GM21423 (cell line): ENCODE results near the gene TWIST2.

Experiments
- ATAC-seq: cut with Tn5 transposase; IDR thresholded peaks from one replicate; pipeline ENCODE4 v1.9.1; 2021; ENCODE audit warnings: mild to moderate bottlenecking, moderate library complexity; ENCODE audit not compliant: unreplicated experiment

Gene TWIST2

DNA sequence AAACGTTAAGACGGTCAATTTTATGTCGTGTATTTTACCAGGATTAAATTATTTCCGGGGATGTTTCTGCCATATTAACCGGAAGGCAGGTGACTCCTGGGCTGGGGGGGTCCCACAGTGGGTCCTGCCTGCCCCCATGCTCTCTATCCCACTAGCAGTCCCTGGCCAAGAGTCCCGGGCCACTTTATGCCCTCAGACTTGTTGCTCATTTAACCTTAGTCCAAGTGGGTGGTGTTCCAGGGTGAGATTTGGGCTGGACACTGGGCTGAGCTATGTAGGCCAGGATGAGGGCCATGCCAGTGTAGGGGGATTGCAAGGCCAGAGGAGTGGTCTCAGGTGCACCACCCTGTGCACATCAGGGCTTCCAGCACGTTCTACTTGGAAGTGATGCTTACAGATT is 24.1 kb downstream of the TWIST2 start:
- ATAC-seq = no peak

DNA sequence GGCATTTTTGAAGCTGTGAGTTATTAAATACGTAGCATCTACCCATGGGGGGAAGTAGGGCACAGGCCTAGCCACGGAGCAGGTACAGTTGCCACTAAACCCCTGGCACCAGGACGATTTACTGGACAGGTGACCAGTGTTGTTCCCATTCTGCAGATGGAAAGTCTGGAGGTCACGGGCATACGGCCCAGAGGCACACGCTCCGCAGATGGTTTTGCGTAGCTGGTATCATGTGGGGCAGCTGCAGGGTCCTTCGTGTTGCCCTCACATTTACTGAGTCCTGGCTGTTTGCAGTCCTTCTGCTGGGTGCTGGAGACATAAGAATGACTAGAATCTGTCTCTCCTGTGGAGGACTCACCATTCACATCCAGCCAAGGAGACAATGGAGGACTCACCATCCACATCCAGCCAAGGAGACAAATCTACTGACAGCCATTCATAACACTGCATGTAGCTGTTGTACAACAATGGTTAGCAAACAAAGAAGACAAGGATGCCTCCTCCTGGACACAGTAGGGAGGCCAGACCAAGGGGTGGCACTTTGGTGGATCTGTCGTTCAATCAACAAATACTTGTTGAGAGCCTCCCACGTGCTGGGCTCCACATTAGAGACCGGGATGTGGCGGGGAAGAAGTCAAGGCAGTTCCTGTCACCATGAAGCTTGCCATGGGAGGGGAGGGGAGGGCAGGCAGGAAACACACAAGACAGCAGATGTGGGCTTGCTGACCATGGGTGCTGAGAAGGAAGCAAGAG is 24.9 kb downstream of the TWIST2 start:
- no peak for ATAC-seq

DNA sequence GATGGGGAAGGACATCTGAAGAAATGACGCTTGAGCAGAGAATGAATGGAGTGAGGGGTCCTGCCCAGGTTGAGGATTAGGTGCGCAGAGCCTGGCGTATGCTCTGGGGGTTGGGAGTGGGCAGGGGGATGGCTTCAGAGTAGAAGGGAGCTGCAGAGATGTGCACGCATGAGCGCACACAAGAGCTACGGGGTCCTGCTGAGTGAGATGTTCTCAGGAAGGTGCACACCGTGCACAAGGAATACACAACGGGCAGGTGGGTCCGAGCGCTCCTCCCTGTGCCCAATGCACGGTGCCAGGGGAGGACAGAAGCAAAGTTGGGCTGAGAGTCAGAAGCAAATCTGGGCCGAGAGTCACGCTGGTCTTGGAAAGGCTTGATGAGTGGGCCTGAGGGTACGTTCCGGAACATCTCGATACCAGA is 25.5 kb downstream of the TWIST2 start:
- no peak for ATAC-seq

DNA sequence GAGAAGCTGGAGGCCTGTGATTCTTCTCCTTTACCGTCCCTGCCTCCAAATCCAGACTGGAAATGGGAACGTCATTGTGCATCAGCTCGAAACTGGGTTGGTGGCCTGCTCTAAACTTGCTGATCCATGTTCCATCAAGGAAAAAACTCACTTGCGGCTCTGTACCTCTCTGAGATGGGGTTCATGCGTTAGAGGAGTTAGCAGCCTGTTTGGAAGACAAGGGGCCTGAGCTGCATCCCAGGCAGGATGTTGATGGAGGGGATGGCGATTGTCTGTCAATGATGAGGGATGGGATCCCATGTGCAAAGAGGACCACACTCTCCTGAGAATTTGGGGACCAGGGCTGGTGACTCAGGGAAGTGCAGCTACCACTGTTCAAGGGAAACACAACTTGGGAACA is 26.0 kb downstream of the TWIST2 start:
- no peak for ATAC-seq

DNA sequence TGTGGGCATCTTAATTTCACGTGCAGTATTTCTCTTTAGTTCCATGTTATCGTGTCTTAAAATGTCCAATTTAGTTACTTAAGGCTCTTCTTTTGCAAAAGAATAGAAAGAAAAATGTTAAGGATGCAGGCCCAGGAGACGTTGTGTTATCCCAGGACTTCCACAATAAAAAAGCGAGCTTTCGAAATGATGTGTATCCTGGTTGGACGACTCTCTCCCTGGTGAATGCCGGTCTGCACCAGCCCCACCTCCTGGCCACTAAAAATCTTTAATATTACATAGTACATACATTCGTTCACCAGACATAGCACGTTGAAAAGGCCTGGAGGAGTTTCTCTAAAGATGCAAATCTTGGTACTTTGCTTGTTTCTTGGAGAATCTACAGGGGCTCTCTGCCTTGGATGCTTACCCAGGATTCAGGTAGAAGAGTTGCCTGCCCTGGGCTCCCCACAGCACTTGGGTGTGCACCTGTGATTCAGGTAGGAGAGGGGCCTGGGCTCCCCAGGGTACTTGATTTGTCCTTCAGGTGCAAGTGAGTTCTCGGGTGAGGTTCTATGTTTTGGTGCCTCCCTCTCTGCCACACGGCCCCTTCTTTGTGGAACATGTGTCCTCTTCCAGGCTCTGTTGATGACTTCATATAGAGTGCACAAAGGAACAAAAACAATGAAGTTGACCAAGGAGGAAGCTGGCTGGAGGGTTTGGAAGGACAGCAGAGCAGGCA is 26.6 kb downstream of the TWIST2 start:
- ATAC-seq = no peak

DNA sequence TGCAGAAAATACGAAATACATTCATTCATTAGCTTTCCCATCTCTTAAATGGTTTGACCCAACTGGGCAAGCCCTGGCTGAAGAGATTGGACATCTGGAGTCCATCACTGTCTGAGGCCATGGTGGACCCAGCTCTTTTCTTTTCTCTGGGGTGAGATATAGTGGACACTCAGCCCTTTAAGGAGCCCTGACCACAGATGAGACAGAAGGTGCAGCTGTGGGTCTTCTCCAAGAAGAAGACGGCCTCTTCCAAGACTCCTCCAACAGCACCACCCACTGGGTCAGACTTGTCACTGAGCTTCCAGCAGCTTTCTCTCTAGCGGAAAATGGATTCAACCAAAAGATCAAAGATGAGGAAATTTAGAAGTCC is 27.2 kb downstream of the TWIST2 start:
- ATAC-seq = no peak

DNA sequence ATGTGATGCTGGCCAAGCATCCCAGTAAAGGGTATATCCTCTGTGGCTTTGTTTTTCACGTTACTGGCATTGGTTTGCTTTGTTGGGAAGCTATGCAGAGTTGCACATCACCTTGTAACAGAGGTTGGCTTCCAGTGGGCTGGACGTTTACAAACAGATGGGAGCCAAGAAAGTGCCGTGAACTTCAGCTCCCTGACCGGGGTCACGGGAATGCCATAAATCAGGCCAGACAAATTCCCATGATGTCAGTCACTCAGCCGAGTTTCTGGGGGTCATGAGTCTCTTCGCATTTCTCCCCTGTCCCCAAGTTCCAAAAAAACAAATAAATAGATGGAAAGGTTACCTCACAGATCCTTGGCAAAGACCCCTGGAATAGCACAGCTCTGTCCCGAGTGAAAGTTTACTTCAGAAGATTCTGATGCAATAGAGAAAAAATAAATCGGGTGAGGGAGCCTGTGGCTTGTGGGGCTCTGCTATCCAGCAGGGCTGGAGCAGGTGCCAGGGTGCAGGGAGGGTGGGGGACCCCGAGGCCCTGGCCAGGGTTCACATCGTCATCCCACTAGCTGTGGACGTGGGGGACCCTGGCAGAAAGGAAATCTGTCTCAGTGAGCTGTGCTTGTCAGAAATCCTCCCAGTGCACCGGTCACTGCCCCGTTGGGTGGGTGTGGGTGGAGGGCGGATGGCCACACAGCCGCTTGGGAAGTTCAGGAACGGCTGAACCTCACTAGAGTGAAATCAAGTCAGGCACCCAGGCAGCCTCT is 27.8 kb downstream of the TWIST2 start:
- ATAC-seq = no peak

DNA sequence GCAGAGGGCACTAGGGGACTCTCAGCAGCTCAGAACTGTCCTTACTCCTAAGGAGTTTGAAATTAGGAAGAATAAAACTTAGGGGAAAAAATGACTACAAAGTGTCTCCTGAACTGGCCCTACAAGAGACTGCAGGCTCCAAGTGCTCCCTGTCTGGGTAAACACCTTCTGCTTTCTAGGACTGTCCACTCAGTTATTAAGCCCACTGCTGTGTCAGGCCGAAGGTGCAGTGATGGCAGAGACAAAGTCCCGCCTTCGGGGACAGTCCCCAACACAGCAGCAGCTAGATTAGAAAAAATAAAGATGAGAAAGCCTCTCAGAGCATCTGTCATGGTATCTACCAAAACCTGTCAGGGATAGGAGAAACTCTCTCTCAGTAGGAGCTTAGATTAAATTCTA is 28.3 kb downstream of the TWIST2 start:
- ATAC-seq = no peak

DNA sequence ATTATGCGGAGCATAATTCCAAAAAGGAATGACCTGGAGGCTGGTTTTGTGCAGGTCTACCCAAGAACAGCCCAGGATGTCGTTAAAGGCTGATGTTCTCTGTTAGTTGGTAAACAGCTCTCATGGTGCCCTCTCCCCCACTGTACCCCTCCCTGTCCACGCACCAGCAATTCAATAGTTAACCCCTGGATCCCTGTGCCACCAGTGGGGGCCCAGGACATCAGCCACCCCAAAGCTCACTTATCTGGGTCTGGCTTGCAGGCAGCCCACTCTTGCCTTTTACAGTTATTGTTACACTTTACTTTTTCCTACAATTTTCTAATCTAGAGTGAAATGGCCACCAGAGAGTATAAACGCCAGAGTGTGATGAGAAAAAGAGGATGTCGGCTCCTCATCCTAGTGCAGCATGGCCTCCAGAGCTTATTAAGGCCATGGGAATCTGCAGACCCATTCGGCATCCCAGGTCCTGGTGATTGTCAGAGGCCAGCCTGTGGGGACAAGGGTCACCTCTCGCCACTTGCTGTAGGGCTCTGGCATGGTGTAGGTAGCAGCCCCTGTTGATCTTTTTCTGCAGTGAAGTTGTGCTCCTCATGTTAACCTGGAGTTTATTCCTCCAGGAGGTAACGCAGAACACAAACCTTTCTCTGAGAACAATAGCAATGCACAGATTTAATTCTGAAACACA is 30.3 kb downstream of the TWIST2 start:
- no peak for ATAC-seq

DNA sequence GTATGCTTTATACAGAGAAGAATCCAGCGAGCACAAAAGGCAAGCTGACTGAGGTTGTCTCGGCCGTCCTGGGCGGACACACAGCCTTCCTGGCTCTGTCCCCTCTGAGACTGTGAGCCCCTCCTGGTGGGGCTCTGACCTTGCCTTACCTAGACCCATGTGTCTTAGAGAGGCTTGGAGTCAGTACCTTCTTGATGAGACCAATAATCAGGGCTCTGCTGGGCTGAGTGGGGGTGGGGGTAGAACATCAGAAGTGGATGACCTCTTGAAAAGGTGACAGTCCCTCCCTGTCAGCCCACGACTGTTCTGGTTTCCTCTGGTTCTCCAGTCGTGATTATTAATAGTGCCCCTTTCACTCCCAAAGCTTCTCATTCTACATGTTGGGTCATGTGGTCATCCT is 31.2 kb downstream of the TWIST2 start:
- no peak for ATAC-seq

DNA sequence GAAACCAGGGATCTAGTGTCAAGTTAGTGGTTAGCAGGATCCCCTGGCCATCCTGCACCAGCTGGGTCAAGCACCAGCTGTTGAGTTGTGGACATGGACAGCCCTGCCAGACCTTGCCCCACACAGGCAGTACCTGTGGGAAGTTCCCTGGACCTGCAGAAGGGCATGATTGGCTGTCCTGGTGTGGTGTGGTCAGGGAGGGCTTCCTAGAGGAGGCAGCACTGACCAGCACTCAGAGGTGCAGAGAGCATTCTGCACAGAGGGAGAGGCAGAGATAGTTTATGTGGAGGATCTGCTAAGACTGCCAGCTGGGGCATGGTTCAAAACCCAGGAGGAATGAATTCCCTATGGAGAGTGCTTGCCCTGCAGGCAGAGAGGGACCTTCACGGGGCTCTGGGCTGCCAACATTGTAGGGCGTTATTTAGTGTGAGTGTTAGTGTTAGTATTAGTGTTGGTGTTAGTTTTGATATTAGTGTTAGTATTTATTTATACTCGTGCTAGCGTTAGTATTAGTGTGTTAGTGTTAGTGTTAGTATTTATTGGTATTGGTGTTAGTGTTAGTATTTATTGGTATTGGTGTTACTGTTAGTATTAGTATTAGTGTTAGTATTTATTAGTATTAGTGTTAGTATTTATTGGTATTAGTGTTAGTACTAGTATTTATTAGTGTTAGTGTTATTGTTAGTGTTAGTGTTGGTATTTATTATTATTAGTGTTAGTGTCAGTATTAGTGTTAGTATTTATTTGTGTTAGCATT is 31.9 kb downstream of the TWIST2 start:
- no peak for ATAC-seq

DNA sequence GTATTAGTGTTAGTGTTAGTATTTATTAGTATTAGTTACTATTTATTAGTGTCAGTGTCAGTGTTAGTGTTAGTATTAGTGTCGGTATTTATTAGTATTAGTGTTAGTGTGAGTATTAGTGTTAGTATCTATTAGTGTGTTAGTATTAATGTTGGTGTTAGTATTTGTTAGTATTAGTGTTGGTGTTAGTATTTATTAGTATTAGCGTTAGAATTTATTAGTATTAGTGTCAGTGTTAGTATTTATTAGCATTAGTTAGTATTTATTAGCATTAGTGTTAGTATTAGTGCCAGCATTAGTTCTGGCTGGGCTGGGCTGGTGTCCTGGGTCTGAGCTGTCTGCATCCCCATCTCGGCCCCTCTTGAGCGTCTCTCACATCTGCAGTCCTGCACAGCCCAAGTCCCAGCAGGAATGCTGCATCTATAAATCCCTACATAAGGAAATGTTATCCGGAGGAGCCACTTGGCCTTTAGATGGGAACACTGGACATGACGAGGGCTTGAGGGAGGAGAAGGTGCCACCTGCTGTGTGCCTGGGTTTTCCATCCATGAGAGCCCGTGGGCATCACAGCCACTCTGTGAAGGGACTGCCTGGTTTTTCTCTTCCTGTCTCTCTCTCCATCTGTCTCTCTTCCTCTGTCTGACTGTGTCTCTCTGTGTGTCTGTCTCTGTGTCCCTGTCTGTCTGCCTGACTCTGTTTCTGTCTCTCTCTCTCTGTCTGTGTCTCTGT is 33.6 kb downstream of the TWIST2 start:
- no peak for ATAC-seq

DNA sequence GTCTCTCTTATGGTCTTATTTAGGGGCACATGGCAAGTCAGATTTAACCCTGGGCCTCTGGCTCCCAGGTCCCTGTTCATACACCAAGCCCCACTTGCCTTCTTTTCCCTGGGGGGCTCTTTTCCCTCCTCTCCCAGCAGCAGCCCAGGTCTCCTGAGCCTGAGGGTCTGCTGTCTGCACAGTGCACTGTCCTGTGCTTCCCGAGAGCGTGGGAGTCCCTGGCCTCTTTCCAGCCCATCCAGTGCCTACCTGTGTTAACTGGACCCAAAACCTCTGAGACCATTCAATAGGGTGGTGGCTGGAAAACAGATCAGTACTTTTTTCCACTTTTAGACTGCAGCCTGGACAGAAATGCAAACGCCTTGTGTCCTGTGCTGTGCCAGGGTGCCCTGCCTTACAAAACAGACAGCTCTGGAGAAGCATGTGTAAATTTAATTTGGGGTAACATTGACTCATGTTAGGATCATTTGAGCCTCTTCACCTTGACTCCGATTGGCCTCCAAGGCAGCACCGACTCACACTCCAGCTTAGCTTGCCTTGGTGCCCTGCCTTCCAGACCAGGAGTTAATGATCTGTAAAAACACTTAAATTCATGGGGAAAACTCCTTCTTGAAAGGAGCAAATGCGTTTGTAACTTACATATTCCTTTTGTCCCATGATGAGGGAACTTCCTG is 34.3 kb downstream of the TWIST2 start:
- ATAC-seq = no peak

DNA sequence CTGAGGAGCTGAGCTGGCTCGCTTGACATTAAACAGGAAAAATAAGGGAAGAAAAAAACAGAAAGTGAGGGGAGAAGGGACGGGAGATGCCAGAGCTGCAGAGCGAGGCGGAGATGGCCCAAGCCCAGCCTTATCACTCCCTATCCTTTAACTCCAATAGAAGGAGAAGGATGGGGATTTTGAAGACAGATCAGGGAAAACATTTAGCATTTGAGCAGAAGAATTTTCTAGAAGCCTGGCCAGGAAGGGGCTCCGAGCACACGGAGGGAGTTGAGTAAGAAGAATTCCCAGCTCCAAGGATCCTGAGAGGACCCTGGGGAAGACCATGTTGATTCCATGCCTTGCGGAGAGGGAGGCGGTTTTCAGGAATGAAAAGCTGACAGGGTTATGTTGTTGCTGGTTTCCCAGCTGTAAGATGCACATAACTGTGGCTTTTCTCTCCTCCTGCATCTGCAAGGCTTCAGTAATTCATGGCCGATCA is 35.6 kb downstream of the TWIST2 start:
- no peak for ATAC-seq

DNA sequence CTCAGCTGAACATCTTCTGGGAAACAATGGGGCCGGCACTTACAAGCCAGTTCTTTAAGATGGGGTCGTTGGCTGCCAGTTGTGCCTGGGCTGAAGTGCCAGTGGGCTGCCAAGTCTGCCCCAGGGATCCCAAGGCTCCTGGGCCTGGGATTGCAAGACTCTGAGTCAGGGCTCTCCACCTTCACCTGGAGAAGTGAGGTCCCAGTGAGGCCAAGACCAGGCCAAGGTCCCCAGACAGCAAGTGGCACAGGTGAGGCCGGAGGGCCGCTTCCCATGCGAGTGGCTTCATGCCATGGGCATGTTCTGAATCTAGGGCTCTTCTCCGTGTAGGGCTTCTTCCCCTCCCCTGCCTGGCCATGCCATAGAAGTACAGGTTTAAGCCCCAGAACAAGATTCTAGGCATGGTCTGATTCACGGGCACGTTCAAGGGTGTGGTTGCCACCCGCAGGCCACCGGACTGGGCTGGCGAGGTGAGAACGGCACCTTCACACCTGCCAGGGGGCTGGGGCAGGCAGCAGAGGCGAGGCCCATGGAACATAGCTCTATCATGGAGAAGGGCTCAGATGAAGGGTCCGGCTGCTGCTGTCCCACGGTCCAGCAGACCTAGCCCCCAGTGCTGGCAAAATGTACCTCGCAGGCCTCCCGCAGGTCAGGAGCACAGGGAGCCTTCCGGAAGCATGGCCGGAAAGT is 36.4 kb downstream of the TWIST2 start:
- ATAC-seq = no peak

DNA sequence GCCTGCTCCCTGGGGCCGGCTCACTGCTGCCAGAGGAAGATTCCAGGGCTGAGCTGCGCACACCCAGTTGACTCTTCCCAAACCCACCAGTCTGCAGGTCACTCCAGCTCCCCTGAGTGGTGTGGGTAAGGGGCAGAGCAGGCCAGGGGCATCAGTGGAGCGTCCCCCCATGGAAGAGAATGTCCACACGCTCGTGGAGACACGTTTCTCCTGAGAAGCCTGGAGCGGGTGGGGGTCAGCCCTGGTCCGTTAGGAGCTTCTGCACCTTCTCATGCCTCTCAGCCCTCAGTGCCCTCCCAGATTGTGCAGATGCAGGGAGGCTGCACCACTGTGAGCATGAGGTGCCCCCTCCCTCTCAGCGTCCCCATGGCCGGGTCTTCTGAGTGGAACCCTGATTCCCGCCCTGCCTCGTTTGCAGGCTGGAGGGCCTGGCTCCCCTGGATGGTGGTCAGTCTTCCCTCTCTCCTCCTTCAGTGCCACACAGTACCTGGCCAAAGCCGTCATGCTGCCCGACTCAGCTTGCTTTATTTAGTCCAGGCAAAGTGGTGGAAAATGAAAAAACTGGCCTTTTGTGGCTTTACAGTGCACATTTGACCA is 37.0 kb downstream of the TWIST2 start:
- ATAC-seq = no peak

DNA sequence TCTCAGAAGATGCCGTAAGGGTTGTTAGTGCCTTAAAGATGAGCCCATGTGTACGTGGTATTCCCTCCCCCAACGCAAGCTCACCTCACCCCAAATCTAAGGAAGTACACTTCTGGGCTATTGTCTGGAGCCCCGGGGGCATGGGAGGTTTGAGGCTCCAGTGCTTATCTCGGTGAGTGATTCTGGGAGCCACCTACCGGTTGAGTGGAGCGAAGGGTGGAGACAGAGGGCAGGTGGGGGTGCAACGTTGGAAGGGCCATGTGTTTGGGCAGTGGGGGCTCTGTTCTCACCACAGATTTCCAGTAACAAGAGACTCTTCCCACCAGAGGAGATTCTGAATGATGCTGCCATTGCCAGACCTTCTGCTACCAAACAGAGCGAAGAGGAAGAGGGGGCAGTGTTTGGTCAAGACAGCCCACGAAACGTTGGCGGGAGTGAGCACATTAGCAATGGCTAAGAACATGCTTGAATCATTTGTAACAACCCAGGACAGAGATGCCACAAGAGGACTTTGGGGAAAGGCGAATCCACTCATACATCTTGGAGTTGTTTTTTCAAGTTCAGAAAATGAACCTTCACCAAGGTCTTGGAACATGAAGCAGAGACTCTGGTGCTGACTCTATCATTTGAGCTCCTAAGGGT is 38.7 kb downstream of the TWIST2 start:
- no peak for ATAC-seq

DNA sequence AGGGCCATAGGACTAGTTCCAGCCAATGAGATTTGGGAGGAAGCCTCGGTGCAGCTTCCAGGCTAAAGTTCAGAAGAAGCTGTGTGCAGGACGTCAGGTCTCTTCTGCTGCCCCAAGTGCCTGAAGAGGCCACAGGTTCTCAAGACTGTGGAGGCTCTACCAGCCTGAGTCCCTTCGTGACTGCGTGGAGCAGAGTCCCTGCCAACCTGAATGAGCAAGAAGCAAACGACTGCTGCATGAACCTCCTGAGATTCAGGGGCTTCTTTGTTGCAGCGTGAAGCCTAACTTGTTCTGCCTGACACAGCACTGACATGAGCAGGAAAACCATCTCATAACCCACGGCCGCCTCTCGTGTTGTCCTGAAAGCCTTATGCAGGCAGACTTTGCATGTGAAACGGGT is 39.7 kb downstream of the TWIST2 start:
- ATAC-seq = no peak
